ENCODE measurements around the gene ZIC1. TPM values are rescaled to one million over a fixed set of nuclear protein-coding genes. Genes with fewer than 3 reads are reported as not detected.

ZIC1 gene
- total RNA-seq, 1 experiment from 2014 or later: not detected

GRCh38 chr3:147427746-147428145 is 18.6 kb downstream of the ZIC1 start:
- Histone ChIP-seq H3K4me3 (replicated peaks in 1 of 2; ENCODE audit: low read depth in 1 of 2, low read length in 2 of 2) (no peak overlapping the region), H3K36me3 (ENCODE audit: control insufficient read depth in 1 of 2, insufficient read depth in 2 of 2, low read length in 2 of 2) (no peaks in the 10 kb centered on the region), H3K4me2 (ENCODE audit: low read length) (no peak overlapping the region), H2AFZ (ENCODE audit: low read depth, low read length, poor library complexity, severe bottlenecking) (no peak overlapping the region), H4K20me1 (ENCODE audit: insufficient read depth) (no peaks in the 10 kb centered on the region), H3K79me2 (ENCODE audit: insufficient read depth, low read length) (no peaks in the 10 kb centered on the region), H3K9me2 (ENCODE audit: insufficient read depth) (no peaks in the 10 kb centered on the region), H3K9me3 (ENCODE audit: control insufficient read depth in 1 of 2, insufficient read depth in 1 of 2, low read depth in 1 of 2, low read length in 2 of 2) (no peaks in the 10 kb centered on the region), H3K27ac (ENCODE audit: low read depth, low read length) (no peak overlapping the region), H3K9ac (ENCODE audit: low read length) (no peak overlapping the region), H3K4me1 (ENCODE audit: control insufficient read depth in 1 of 2, insufficient read depth in 2 of 2, low read length in 2 of 2) (no peaks in the 10 kb centered on the region), H3K27me3 (ENCODE audit: insufficient read depth, low read length) (no peaks in the 10 kb centered on the region)
- DNase-seq (ENCODE audit: low read depth, low spot score) (no peak), ATAC-seq (no peak)
- BruUV-seq (replicated peaks): no TSS peak
- intact Hi-C loops (cut with micrococcal nuclease): no loop called here
- ChIA-PET POLR2A (no interaction called here), RAD21 (ENCODE audit: low non-redundant PET in 1 of 2, low total read pairs in 2 of 2, uncharacterized antibody in 2 of 2, unreplicated experiment in 2 of 2) (no interaction called here), CTCF (no interaction called here)
- TF ChIP-seq RAD21 (IDR thresholded peaks at IDR 0.05; ENCODE audit: low read depth) (no peak), POLR2A (IDR thresholded peaks at IDR 0.05; ENCODE audit: borderline replicate concordance, extremely low read depth, insufficient read depth, insufficient read length) (no peak), EZH2phosphoT487 (IDR thresholded peaks at IDR 0.05; ENCODE audit: borderline replicate concordance) (no peak), CTCF (IDR thresholded peaks at IDR 0.05 in 2 of 3, conservative IDR thresholded peaks at IDR 0.05 in 1 of 3; ENCODE audit: borderline replicate concordance in 1 of 3, insufficient read depth in 1 of 3, low read depth in 2 of 3, low read length in 2 of 3) (no peak), POLR2AphosphoS5 (IDR thresholded peaks at IDR 0.05; ENCODE audit: low read depth, low read length) (no peak), JUND (IDR thresholded peaks at IDR 0.05) (no peak), ZBTB33 (IDR thresholded peaks at IDR 0.05; ENCODE audit: extremely low read depth, insufficient replicate concordance, low read length) (no peak), ZNF274 (IDR thresholded peaks at IDR 0.05; ENCODE audit: low read depth, low read length) (no peak), FOSL1 (IDR thresholded peaks at IDR 0.05; ENCODE audit: low read depth) (no peak), EZH2 (IDR thresholded peaks at IDR 0.05) (no peak), YY1 (IDR thresholded peaks at IDR 0.05; ENCODE audit: extremely low read depth, insufficient replicate concordance, low read depth, low read length) (no peak), EGR1 (IDR thresholded peaks at IDR 0.05; ENCODE audit: low read depth) (no peak), CBX3 (IDR thresholded peaks at IDR 0.05; ENCODE audit: low read depth) (no peak), ZFX (IDR thresholded peaks at IDR 0.05) (no peak)
- TF ChIP-seq, protein P1, sequence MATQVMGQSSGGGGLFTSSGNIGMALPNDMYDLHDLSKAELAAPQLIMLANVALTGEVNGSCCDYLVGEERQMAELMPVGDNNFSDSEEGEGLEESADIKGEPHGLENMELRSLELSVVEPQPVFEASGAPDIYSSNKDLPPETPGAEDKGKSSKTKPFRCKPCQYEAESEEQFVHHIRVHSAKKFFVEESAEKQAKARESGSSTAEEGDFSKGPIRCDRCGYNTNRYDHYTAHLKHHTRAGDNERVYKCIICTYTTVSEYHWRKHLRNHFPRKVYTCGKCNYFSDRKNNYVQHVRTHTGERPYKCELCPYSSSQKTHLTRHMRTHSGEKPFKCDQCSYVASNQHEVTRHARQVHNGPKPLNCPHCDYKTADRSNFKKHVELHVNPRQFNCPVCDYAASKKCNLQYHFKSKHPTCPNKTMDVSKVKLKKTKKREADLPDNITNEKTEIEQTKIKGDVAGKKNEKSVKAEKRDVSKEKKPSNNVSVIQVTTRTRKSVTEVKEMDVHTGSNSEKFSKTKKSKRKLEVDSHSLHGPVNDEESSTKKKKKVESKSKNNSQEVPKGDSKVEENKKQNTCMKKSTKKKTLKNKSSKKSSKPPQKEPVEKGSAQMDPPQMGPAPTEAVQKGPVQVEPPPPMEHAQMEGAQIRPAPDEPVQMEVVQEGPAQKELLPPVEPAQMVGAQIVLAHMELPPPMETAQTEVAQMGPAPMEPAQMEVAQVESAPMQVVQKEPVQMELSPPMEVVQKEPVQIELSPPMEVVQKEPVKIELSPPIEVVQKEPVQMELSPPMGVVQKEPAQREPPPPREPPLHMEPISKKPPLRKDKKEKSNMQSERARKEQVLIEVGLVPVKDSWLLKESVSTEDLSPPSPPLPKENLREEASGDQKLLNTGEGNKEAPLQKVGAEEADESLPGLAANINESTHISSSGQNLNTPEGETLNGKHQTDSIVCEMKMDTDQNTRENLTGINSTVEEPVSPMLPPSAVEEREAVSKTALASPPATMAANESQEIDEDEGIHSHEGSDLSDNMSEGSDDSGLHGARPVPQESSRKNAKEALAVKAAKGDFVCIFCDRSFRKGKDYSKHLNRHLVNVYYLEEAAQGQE (IDR thresholded peaks at IDR 0.05; ENCODE audit: low read depth): no peak

Measured in HCT116 (cell line).